ENCODE data around the gene GAS1.

- no peak for TF ChIP-seq EZH2 (IDR thresholded peaks at IDR 0.05; ENCODE audit: insufficient read depth, poor library complexity, severe bottlenecking)
- TF ChIP-seq EZH2phosphoT487 (IDR thresholded peaks at IDR 0.05; ENCODE audit: insufficient read depth, low read depth) = no peak
These were observed 19.7 kb upstream of the GAS1 start for GRCh38 chr9:86966852-86967511.
